H1 (cell line): Measurements from ENCODE around the gene CHST8. TPM values are rescaled to one million over a fixed set of nuclear protein-coding genes. Genes with fewer than 3 reads are reported as not detected.

Experiments used
- CTCF ChIA-PET: fragments of 300-600 bp; sonication (Branson Sonifier 250); formaldehyde crosslinking; loops from one replicate; lab custom pipeline; 2021; ENCODE audit not compliant: partially characterized antibody; lab: Charles Lee
- POLR2A ChIA-PET: fragments of 300-600 bp; sonication (Branson Sonifier 250); formaldehyde crosslinking; loops from one replicate; lab custom pipeline; 2021; ENCODE audit warnings: inconsistent platforms; ENCODE audit not compliant: partially characterized antibody; lab: Charles Lee
- DNase-seq, 2 experiments: peaks; one replicate each; pipeline versions ENCODE4 v3.0.0 to v3.0.0-alpha.2; 2010 to 2022; ENCODE audit warnings: low spot score in 2 of 2, low read depth in 1 of 2, mixed read lengths in 1 of 2
- FAIRE-seq: peaks from 2 replicates; lab custom pipeline; 2011; peaks lifted over from hg19 to GRCh38; lab: Jason Lieb, UNC
- H2AFZ ChIP-seq: 2 replicates; pipeline ENCODE4 v1.8.1; 2012; ENCODE audit warnings: low read length, inconsistent platforms
- H2AK5ac ChIP-seq: 2 replicates; pipeline ENCODE4 v1.6.1; 2013; ENCODE audit warnings: low read depth, low read length
- H2BK120ac ChIP-seq: replicated peaks from 2 replicates; pipeline ENCODE3; 2013; ENCODE audit warnings: low read depth, low read length, inconsistent platforms
- H2BK12ac ChIP-seq: 2 replicates; pipeline ENCODE4 v1.6.1; 2013; ENCODE audit warnings: low read depth, low read length
- H2BK15ac ChIP-seq: 2 replicates; pipeline ENCODE4 v1.6.1; 2013; ENCODE audit warnings: low read length
- H2BK20ac ChIP-seq: 2 replicates; pipeline ENCODE4 v1.6.1; 2013; ENCODE audit warnings: low read length
- H2BK5ac ChIP-seq: 2 replicates; pipeline ENCODE4 v1.6.1; 2013; ENCODE audit warnings: low read depth, low read length
- H3K14ac ChIP-seq: 2 replicates; pipeline ENCODE4 v1.6.1; 2013; ENCODE audit warnings: inconsistent platforms; ENCODE audit not compliant: insufficient read length
- H3K18ac ChIP-seq: 2 replicates; pipeline ENCODE4 v1.6.1; 2013; ENCODE audit warnings: low read length; ENCODE audit errors: extremely low read depth
- H3K23ac ChIP-seq: 2 replicates; pipeline ENCODE4 v1.6.1; 2013; ENCODE audit warnings: inconsistent platforms; ENCODE audit not compliant: insufficient read length
- H3K23me2 ChIP-seq: 2 replicates; pipeline ENCODE4 v1.6.1; 2013; ENCODE audit warnings: low read depth, low read length
- H3K27ac ChIP-seq: 2 replicates; pipeline ENCODE4 v1.6.1; 2011; ENCODE audit warnings: low read depth, low read length, inconsistent platforms
- H3K27me3 ChIP-seq, 4 experiments: replicated peaks in 1 of 4; 1 replicate in 1 of 4; 2 replicates in 3 of 4; pipeline versions ENCODE4 v1.6.1 to v1.8.1; 2011 to 2013; ENCODE audit warnings: low read length in 3 of 4, mild to moderate bottlenecking in 3 of 4, inconsistent platforms in 2 of 4, mixed read lengths in 2 of 4, moderate library complexity in 1 of 4; ENCODE audit not compliant: control insufficient read depth in 3 of 4, insufficient read depth in 3 of 4; ENCODE audit errors: extremely low read depth in 1 of 4
- H3K36me3 ChIP-seq, 4 experiments: 2 replicates each; pipeline versions ENCODE4 v1.6.1 to v1.8.1; 2011 to 2013; ENCODE audit warnings: mild to moderate bottlenecking in 4 of 4, low read length in 3 of 4, moderate library complexity in 2 of 4, control low read depth in 1 of 4, inconsistent platforms in 1 of 4; ENCODE audit not compliant: insufficient read depth in 4 of 4, control insufficient read depth in 2 of 4
- H3K4ac ChIP-seq: replicated peaks from 2 replicates; pipeline ENCODE3; 2013; ENCODE audit warnings: low read length, low read depth, mixed read lengths, inconsistent platforms; ENCODE audit not compliant: insufficient read length
- H3K4me1 ChIP-seq, 4 experiments: replicated peaks in 1 of 4; 1 replicate in 1 of 4; 2 replicates in 3 of 4; pipeline versions ENCODE4 v1.6.1 to v1.8.1; 2011 to 2013; ENCODE audit warnings: low read length in 3 of 4, inconsistent platforms in 2 of 4, mixed read lengths in 1 of 4; ENCODE audit not compliant: insufficient read depth in 4 of 4, control insufficient read depth in 3 of 4
- H3K4me2 ChIP-seq, 2 experiments: 2 replicates each; pipeline versions ENCODE4 v1.6.1 to v1.8.1; 2011 to 2013; ENCODE audit warnings: low read depth in 2 of 2, low read length in 2 of 2, control low read depth in 1 of 2, inconsistent platforms in 1 of 2, mild to moderate bottlenecking in 1 of 2; ENCODE audit not compliant: insufficient read depth in 1 of 2
- H3K4me3 ChIP-seq, 4 experiments: fragments of 200-600, 300-600 bp in 1 of 4; sonication (generic), shearing (Covaris generic), sonication (Bioruptor Twin) in 1 of 4; 2 replicates each; pipeline versions ENCODE4 v1.5.1 to v1.8.1; 2011 to 2016; ENCODE audit warnings: low read length in 4 of 4, low read depth in 3 of 4, control low read depth in 2 of 4, inconsistent platforms in 2 of 4, mild to moderate bottlenecking in 2 of 4, mixed read lengths in 1 of 4, moderate library complexity in 1 of 4; ENCODE audit not compliant: insufficient read depth in 2 of 4; ENCODE audit errors: extremely low read depth in 1 of 4
- H3K56ac ChIP-seq: replicated peaks from 2 replicates; pipeline ENCODE3; 2013; ENCODE audit warnings: low read depth, mild to moderate bottlenecking, mixed read lengths, low read length, inconsistent platforms; ENCODE audit not compliant: insufficient read length
- H3K79me1 ChIP-seq: 2 replicates; pipeline ENCODE4 v1.6.1; 2013; ENCODE audit warnings: low read depth, low read length, control low read depth
- H3K79me2 ChIP-seq, 2 experiments: 2 replicates each; pipeline versions ENCODE4 v1.6.1 to v1.8.1; 2012 to 2013; ENCODE audit warnings: low read length in 2 of 2, mild to moderate bottlenecking in 2 of 2, inconsistent platforms in 1 of 2; ENCODE audit not compliant: insufficient read depth in 2 of 2, control insufficient read depth in 1 of 2
- H3K9ac ChIP-seq, 4 experiments: replicated peaks in 1 of 4; 1 replicate in 1 of 4; 2 replicates in 3 of 4; pipeline versions ENCODE4 v1.6.1 to v1.8.1; 2011 to 2013; ENCODE audit warnings: low read depth in 3 of 4, low read length in 3 of 4, control low read depth in 2 of 4, mild to moderate bottlenecking in 2 of 4, moderate library complexity in 2 of 4, inconsistent platforms in 1 of 4; ENCODE audit errors: extremely low read depth in 1 of 4
- H3K9me3 ChIP-seq, 2 experiments: 2 replicates each; pipeline versions ENCODE4 v1.6.1 to v1.8.1; 2012 to 2013; ENCODE audit warnings: mild to moderate bottlenecking in 2 of 2, moderate library complexity in 2 of 2, control low read depth in 1 of 2, inconsistent platforms in 1 of 2, low read depth in 1 of 2, low read length in 1 of 2, mixed read lengths in 1 of 2; ENCODE audit not compliant: insufficient read depth in 2 of 2
- H4K20me1 ChIP-seq, 2 experiments: replicated peaks in 1 of 2; 2 replicates each; pipeline versions ENCODE3 to v1.8.1; 2011 to 2013; ENCODE audit warnings: inconsistent platforms in 2 of 2, low read length in 2 of 2, mild to moderate bottlenecking in 1 of 2; ENCODE audit not compliant: insufficient read depth in 2 of 2, control insufficient read depth in 1 of 2
- H4K5ac ChIP-seq: 2 replicates; pipeline ENCODE4 v1.6.1; 2013; ENCODE audit warnings: low read length, low read depth, mixed read lengths, inconsistent platforms; ENCODE audit not compliant: insufficient read length
- H4K8ac ChIP-seq: 2 replicates; pipeline ENCODE4 v1.8.0; 2013; ENCODE audit warnings: mild to moderate bottlenecking, moderate library complexity, low read length, inconsistent platforms; ENCODE audit not compliant: insufficient read depth; ENCODE audit errors: extremely low read depth
- H4K91ac ChIP-seq: replicated peaks from 2 replicates; pipeline ENCODE3; 2013; ENCODE audit warnings: low read length, mixed read lengths, inconsistent platforms; ENCODE audit not compliant: insufficient read length
- CTBP2 ChIP-seq: IDR thresholded peaks from 2 replicates; pipeline ENCODE4 v1.7.0; 2011; ENCODE audit warnings: borderline replicate concordance, mild to moderate bottlenecking, moderate library complexity, mixed read lengths, low read length; ENCODE audit not compliant: insufficient read depth, insufficient read length
- NANOG ChIP-seq: IDR thresholded peaks from 2 replicates; pipeline ENCODE4 v1.6.1; 2011; ENCODE audit warnings: low read length, low read depth, mild to moderate bottlenecking, inconsistent platforms; ENCODE audit not compliant: insufficient read depth, poor library complexity, severe bottlenecking
- NRF1 ChIP-seq: IDR thresholded peaks from 2 replicates; pipeline ENCODE4 v1.6.1; 2011; ENCODE audit warnings: mild to moderate bottlenecking, low read depth, low read length, improper control_type of control experiment
- POLR2A ChIP-seq, 2 experiments: IDR thresholded peaks; 1 replicate in 1 of 2; 2 replicates in 1 of 2; pipeline ENCODE4 v1.6.1; 2011; ENCODE audit warnings: low read depth in 2 of 2, low read length in 2 of 2, mild to moderate bottlenecking in 2 of 2; ENCODE audit errors: control extremely low read depth in 1 of 2
- RAD21 ChIP-seq, 2 experiments: IDR thresholded peaks in 1 of 2; conservative IDR thresholded peaks in 1 of 2; 2 replicates each; pipeline ENCODE4 v1.6.1; 2011; ENCODE audit warnings: low read depth in 2 of 2, low read length in 2 of 2, improper control_type of control experiment in 1 of 2, inconsistent platforms in 1 of 2, mild to moderate bottlenecking in 1 of 2, moderate library complexity in 1 of 2
- RXRA ChIP-seq: IDR thresholded peaks from 2 replicates; pipeline ENCODE4 v1.6.1; 2011; ENCODE audit warnings: low read depth, mild to moderate bottlenecking, low read length, moderate library complexity; ENCODE audit not compliant: insufficient read depth
- YY1 ChIP-seq: IDR thresholded peaks from 2 replicates; pipeline ENCODE4 v1.6.1; 2011; ENCODE audit warnings: low read depth, mild to moderate bottlenecking, low read length
- WGBS, 2 experiments: shearing (Covaris generic) in 1 of 2; methylation state at CpG; one replicate each; pipeline versions ENCODE4 v1.1.6 to v1.1.7; 2013 to 2015; ENCODE audit warnings: low lambda C conversion rate in 2 of 2, mixed read lengths in 2 of 2, inconsistent platforms in 1 of 2, low coverage in 1 of 2, missing lambda C conversion rate in 1 of 2; ENCODE audit not compliant: insufficient replicate concordance in 2 of 2, insufficient coverage in 1 of 2, insufficient read length in 1 of 2; ENCODE audit errors: extremely low coverage in 1 of 2, missing lambda C conversion rate in 1 of 2; 5-methylcytosine and 5-hydroxymethylcytosine counted together
- polyA plus RNA-seq, 7 experiments: library from polyadenylated mRNA; depleted of rRNA in 3 of 7; stranded (reverse) in 5 of 7; unstranded in 2 of 7; fragments of >200 nt in 5 of 7; fragments of 200-250 nt in 2 of 7; gene quantifications; 1 replicate in 5 of 7; 2 replicates in 1 of 7; 4 replicates in 1 of 7; pipeline versions ENCODE4 v1.2.1 to v1.2.3, GENCODE V29; 2011 to 2013; ENCODE audit warnings: missing spikeins in 2 of 7, mixed read lengths in 2 of 7
- total RNA-seq: library from RNA; stranded (reverse); fragmentation: NEBNext Ultra II Directional; extraction: Animal tissue kit (Norgen Biotek cat#: 25700); gene quantifications from 2 replicates; pipeline ENCODE4 v1.2.1, GENCODE V29; 2021
- TF ChIP-seq, protein P1 (sequence below), 3 experiments: IDR thresholded peaks; 1 replicate in 2 of 3; 2 replicates in 1 of 3; pipeline versions ENCODE4 v1.5.1 to v1.6.1; 2011; ENCODE audit warnings: low read length in 3 of 3, mild to moderate bottlenecking in 3 of 3, inconsistent platforms in 2 of 3, low read depth in 1 of 3, moderate library complexity in 1 of 3; ENCODE audit not compliant: insufficient read depth in 1 of 3; ENCODE audit errors: control extremely low read depth in 1 of 3

The CHST8 gene
- total and polyA plus RNA-seq, 2 of the 8 experiments (the other 6 are each of a cell fraction or from before 2014, with no cell fraction given): 10.8 to 28.2 TPM

GRCh38 chr19:33778089-33778791 is 156.5 kb downstream of the CHST8 start:
- no peaks in the 10 kb centered on the region for H3K36me3 ChIP-seq
- no peak overlapping the region for H3K27ac ChIP-seq
- peaks cover 4 to 13% of the 10 kb centered on the region in 2 experiments for H4K20me1 ChIP-seq
- DNase-seq: peak in 1 of 2 experiments; percentile 99
- H3K9me3 ChIP-seq: no peaks in the 10 kb centered on the region
- H4K5ac ChIP-seq: no peak overlapping the region
- H3K23me2 ChIP-seq: peaks cover 8% of the 10 kb centered on the region; the same call in 1 of the 2 replicates
- 39% methylated on average over 31 of the region's 49 CpGs; no CpG with 5 or more reads in 1 of the 2 experiments for WGBS, 2 experiments
- no peak overlapping the region; the same call in 1 of the 2 replicates for H4K8ac ChIP-seq
- peak overlapping the region; percentile 69; the same call in 1 of the 2 replicates for H2BK5ac ChIP-seq
- ChIA-PET POLR2A (interaction anchor here (0.9 to 3.4 kb wide), 8 partner anchors 14 to 366 kb away, joined by 3 to 14 read pairs (median 3); partner anchors contain the start of gene KCTD15), CTCF (interaction anchor here (0.6 to 4.5 kb wide), 94 partner anchors 9 to 934 kb away, joined by 3 to 68 read pairs (median 4); partner anchors contain the start of gene KCTD15)
- no peak overlapping the region for H3K18ac ChIP-seq
- no peak overlapping the region for H2AK5ac ChIP-seq
- H3K4me1 ChIP-seq: peaks cover 0 to 7% (median 4%) of the 10 kb centered on the region in 4 experiments; a peak in 4 of 7 replicates
- H3K79me1 ChIP-seq: no peaks in the 10 kb centered on the region
- peak overlapping the region; percentile 36 to 61 for H3K4me2 ChIP-seq
- no peaks in the 10 kb centered on the region for H3K79me2 ChIP-seq
- peaks cover 0 to 3% (median 0%) of the 10 kb centered on the region in 4 experiments; a peak in 3 of 7 replicates for H3K27me3 ChIP-seq
- peak overlapping the region in 2 of 4 experiments; percentile 20 to 46; a peak in 4 of 8 replicates for H3K4me3 ChIP-seq
- no peak overlapping the region for H2AFZ ChIP-seq
- no peak overlapping the region for H3K4ac ChIP-seq
- H2BK15ac ChIP-seq: peak overlapping the region; percentile 92; the same call in 1 of the 2 replicates
- no peak overlapping the region for H3K23ac ChIP-seq
- H2BK120ac ChIP-seq: no peak overlapping the region
- H2BK20ac ChIP-seq: peak overlapping the region; percentile 72; the same call in 1 of the 2 replicates
- no peak overlapping the region for H3K14ac ChIP-seq
- H3K56ac ChIP-seq: no peak overlapping the region
- peak overlapping the region; percentile 92; the same call in 1 of the 2 replicates for H2BK12ac ChIP-seq
- H3K9ac ChIP-seq: no peak overlapping the region
- H4K91ac ChIP-seq: peak overlapping the region; percentile 93
- no peak for FAIRE-seq
- TF ChIP-seq YY1 (0 out of 2 replicates have a peak, but pooled peaks have one; percentile 42), CTBP2 (no peak), NANOG (no peak), RAD21 (IDR thresholded peaks at IDR 0.05 in 1 of 2, conservative IDR thresholded peaks at IDR 0.05 in 1 of 2; ENCODE audit: low read depth in 2 of 2, low read length in 2 of 2) (peak; percentile 98 to 99), NRF1 (no peak), POLR2A (IDR thresholded peaks at IDR 0.05; ENCODE audit: control extremely low read depth in 1 of 2, low read depth in 2 of 2, low read length in 2 of 2) (no peak), RXRA (no peak)
- TF ChIP-seq, protein P1, sequence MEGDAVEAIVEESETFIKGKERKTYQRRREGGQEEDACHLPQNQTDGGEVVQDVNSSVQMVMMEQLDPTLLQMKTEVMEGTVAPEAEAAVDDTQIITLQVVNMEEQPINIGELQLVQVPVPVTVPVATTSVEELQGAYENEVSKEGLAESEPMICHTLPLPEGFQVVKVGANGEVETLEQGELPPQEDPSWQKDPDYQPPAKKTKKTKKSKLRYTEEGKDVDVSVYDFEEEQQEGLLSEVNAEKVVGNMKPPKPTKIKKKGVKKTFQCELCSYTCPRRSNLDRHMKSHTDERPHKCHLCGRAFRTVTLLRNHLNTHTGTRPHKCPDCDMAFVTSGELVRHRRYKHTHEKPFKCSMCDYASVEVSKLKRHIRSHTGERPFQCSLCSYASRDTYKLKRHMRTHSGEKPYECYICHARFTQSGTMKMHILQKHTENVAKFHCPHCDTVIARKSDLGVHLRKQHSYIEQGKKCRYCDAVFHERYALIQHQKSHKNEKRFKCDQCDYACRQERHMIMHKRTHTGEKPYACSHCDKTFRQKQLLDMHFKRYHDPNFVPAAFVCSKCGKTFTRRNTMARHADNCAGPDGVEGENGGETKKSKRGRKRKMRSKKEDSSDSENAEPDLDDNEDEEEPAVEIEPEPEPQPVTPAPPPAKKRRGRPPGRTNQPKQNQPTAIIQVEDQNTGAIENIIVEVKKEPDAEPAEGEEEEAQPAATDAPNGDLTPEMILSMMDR (IDR thresholded peaks at IDR 0.05; ENCODE audit: control extremely low read depth in 1 of 3, insufficient read depth in 1 of 3, low read depth in 1 of 3, low read length in 3 of 3): peak; percentile 100
